ENCODE data around the gene CAPN3.

GRCh38 chr15:42401544-42402454 is 42.5 kb downstream of the CAPN3 start:
- no peak for TF ChIP-seq CTCF (IDR thresholded peaks at IDR 0.05; ENCODE audit: insufficient read depth, low read length)
- TF ChIP-seq POLR2AphosphoS5 (IDR thresholded peaks at IDR 0.05; ENCODE audit: low read depth), result no peak
- no peak for TF ChIP-seq REST (IDR thresholded peaks at IDR 0.05; ENCODE audit: insufficient replicate concordance, low read depth)
- TF ChIP-seq GABPA (IDR thresholded peaks at IDR 0.05; ENCODE audit: low read depth), result no peak

Data from HL-60 (cell line).